ENCODE results near the gene UVSSA.

UVSSA gene

GRCh38 chr4:1346781-1347409 is at the start of gene UVSSA:
TSS of gene UVSSA (plus strand) at chr4:1347208. CDS start at chr4:1348092, 884 bp downstream.
- peak; percentile 99 for DNase-seq

- no peak for DNase-seq
These were observed 49.3 kb upstream of the UVSSA start for GRCh38 chr4:1297456-1298325.

- DNase-seq, result no peak
These were observed 48.5 kb upstream of the UVSSA start for GRCh38 chr4:1298461-1298860.

- no peak for DNase-seq
These were observed 47.6 kb upstream of the UVSSA start for GRCh38 chr4:1299301-1299860.

GRCh38 chr4:1300466-1301455 is 46.2 kb upstream of the UVSSA start:
- DNase-seq, result no peak

GRCh38 chr4:1302159-1302558 is 44.8 kb upstream of the UVSSA start:
- DNase-seq, result no peak

GRCh38 chr4:1305261-1305711 is 41.7 kb upstream of the UVSSA start:
- no peak for DNase-seq

- DNase-seq, result no peak
These were observed 41.1 kb upstream of the UVSSA start for GRCh38 chr4:1305781-1306455.

GRCh38 chr4:1307951-1308735 is 38.9 kb upstream of the UVSSA start:
- no peak for DNase-seq

GRCh38 chr4:1309261-1310010 is 37.6 kb upstream of the UVSSA start:
- peak; percentile 75 for DNase-seq

GRCh38 chr4:1310031-1310795 is 36.8 kb upstream of the UVSSA start:
- DNase-seq, result no peak

- DNase-seq, result no peak
These were observed 36.0 kb upstream of the UVSSA start for GRCh38 chr4:1310796-1311631.

GRCh38 chr4:1312821-1313640 is 34.0 kb upstream of the UVSSA start:
- no peak for DNase-seq

- no peak for DNase-seq
These were observed 31.7 kb upstream of the UVSSA start for GRCh38 chr4:1315306-1315705.

GRCh38 chr4:1315836-1316536 is 31.0 kb upstream of the UVSSA start:
- no peak for DNase-seq

GRCh38 chr4:1316537-1317168 is 30.4 kb upstream of the UVSSA start:
- DNase-seq, result no peak
